Middle frontal gyrus (tissue), 1 donor: ENCODE results near the gene PLEKHN1.

Experiments
- DNase-seq: peaks from one replicate; pipeline ENCODE4 v3.0.0-alpha.2; 2015; ENCODE audit warnings: low spot score; ENCODE audit errors: extremely low spot score

The PLEKHN1 gene

GRCh38 chr1:1023700-1024099, 57.4 kb downstream of the PLEKHN1 start:
- no peak for DNase-seq

DNA sequence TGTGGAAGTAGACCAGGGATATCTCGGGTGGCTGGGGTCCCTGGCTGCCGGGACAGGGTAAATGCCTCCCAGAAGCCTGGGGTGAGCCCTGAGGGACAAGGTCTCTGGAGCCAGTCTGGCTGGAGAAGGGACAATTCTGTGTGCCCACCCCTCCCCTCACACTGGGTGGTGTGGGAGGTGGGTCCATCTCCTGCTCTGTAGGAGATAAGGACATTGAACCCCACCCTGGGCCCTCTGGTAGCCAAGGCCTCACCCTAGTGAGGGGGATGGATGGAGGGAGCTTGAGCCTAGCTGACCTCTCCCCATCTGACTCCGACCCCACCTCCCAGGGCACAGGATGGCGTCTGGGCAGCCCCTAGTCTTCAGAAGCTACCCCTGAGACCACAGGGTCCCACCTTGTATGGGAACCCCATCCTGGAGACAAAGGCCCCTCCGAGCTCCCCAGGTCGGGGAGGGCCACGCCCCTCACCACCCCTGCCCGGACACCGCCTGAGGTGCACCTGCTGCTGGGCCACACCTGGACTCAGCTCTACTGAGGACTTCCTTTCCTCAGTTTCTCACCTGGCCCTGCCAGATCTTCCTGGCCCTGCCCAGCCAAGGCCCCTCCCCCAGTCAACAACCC, 58.0 kb downstream of the PLEKHN1 start:
- no peak for DNase-seq

GRCh38 chr1:1024771-1025699, 58.8 kb downstream of the PLEKHN1 start:
- no peak for DNase-seq
